CD4-positive, alpha-beta T cell (primary cell): ENCODE measurements around the gene C1orf198. TPM values are rescaled to one million over a fixed set of nuclear protein-coding genes. Genes with fewer than 3 reads are reported as not detected.

Experiments used
- ATAC-seq: fragments of 200-7000 bp; cut with Tn5 transposase; one replicate; pipeline ENCODE4 v1.10.0; 2022; ENCODE audit warnings: mild to moderate bottlenecking; ENCODE audit not compliant: poor library complexity
- CTCF ChIA-PET: fragments of 350-600 bp; sonication (Branson Sonifier 250); formaldehyde crosslinking; loops from one replicate; lab custom pipeline; 2021; ENCODE audit warnings: antibody characterized with exemption, inconsistent platforms; lab: Charles Lee
- POLR2A ChIA-PET: fragments of 350-600 bp; sonication (Branson Sonifier 250); formaldehyde crosslinking; loops from one replicate; lab custom pipeline; 2021; ENCODE audit warnings: antibody characterized with exemption, inconsistent platforms; lab: Charles Lee
- DNase-seq, 14 experiments: peaks; one replicate each; pipeline ENCODE4 v3.0.0-alpha.2; 2013 to 2020; ENCODE audit warnings: mixed read lengths in 2 of 14
- H3K27ac ChIP-seq, 2 donors: one replicate each; pipeline versions ENCODE4 v1.5.1 to v1.7.0; 2013; ENCODE audit warnings: low read length in 2 of 2, low read depth in 1 of 2, mild to moderate bottlenecking in 1 of 2
- H3K27me3 ChIP-seq, 2 experiments: 1 replicate in 1 of 2; 2 replicates in 1 of 2; pipeline versions ENCODE4 v1.6.1 to v1.7.0; 2013; ENCODE audit warnings: low read length in 2 of 2, control low read depth in 1 of 2, mild to moderate bottlenecking in 1 of 2, moderate library complexity in 1 of 2; ENCODE audit not compliant: insufficient read depth in 2 of 2, control insufficient read depth in 1 of 2
- H3K36me3 ChIP-seq: one replicate; pipeline ENCODE4 v1.6.1; 2013; ENCODE audit warnings: low read length, control low read depth; ENCODE audit not compliant: insufficient read depth
- H3K4me1 ChIP-seq: one replicate; pipeline ENCODE4 v1.6.1; 2013; ENCODE audit warnings: low read length, control low read depth; ENCODE audit not compliant: insufficient read depth
- H3K4me3 ChIP-seq: one replicate; pipeline ENCODE4 v1.5.1; 2013; ENCODE audit warnings: mild to moderate bottlenecking, low read length, moderate library complexity
- H3K9me3 ChIP-seq, 2 experiments: 1 replicate in 1 of 2; 2 replicates in 1 of 2; pipeline versions ENCODE4 v1.6.1 to v1.7.0; 2013; ENCODE audit warnings: low read length in 2 of 2, mild to moderate bottlenecking in 2 of 2, control low read depth in 1 of 2, moderate library complexity in 1 of 2; ENCODE audit not compliant: control insufficient read depth in 1 of 2, insufficient read depth in 1 of 2
- H3K27ac Mint-ChIP-seq: one replicate; pipeline ENCODE4 v1.8.0; 2020; ENCODE audit warnings: mixed read lengths
- H3K27me3 Mint-ChIP-seq: one replicate; pipeline ENCODE4 v1.8.0; 2021; ENCODE audit warnings: mixed read lengths
- H3K36me3 Mint-ChIP-seq: one replicate; pipeline ENCODE4 v1.8.0; 2021; ENCODE audit warnings: low read depth, mixed read lengths
- H3K4me1 Mint-ChIP-seq: one replicate; pipeline ENCODE4 v1.8.0; 2021; ENCODE audit warnings: low read depth, mixed read lengths
- H3K4me3 Mint-ChIP-seq: one replicate; pipeline ENCODE4 v1.8.0; 2020; ENCODE audit warnings: mild to moderate bottlenecking, mixed read lengths
- H3K9me3 Mint-ChIP-seq: one replicate; pipeline ENCODE4 v1.8.0; 2020; ENCODE audit warnings: mixed read lengths
- intact Hi-C, 2 experiments: fragments of 100-400 bp; cut with DNase I in 1 of 2; cut with micrococcal nuclease in 1 of 2; formaldehyde crosslinking; loops; one replicate each; pipeline versions ENCODE4 v1.15.1 to v1.9.0; 2023 to 2025; cut with DNase I, micrococcal nuclease
- total RNA-seq, 174 experiments: library from RNA in 2 of 174; stranded (reverse) in 2 of 174; gene quantifications; one replicate each; pipeline ENCODE4 v1.2.3 and lab custom pipeline; 2021 to 2026
- TF ChIP-seq, protein P1 (sequence below): fragments of 200-600 bp; IDR thresholded peaks from one replicate; pipeline ENCODE4 v1.8.0; 2022; ENCODE audit warnings: antibody characterized with exemption, mild to moderate bottlenecking

The C1orf198 gene
- total RNA-seq, 2 experiments from 2014 or later = 2.2 TPM

DNA sequence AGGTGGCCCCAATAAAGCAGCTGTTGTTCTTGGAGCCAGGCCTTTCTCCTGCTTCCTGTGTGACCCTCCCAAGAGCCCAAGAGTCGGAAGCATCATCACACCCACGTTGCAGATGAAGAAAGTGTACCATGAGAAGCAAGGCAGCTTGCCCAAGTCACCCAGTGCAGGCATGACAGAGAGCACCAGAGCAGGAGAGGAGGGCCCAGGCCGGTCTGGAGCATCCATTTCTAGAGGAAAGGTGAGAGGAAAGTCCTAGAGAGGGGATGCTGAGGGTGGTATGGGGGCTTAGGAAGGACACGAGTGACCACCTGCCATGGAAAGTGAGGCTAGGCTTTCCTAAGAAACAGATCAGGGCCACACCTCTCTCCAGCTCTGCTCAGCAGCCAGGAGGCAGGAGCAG is 47.0 kb downstream of the C1orf198 start:
- H3K27me3 ChIP-seq = no peaks in the 10 kb centered on the region
- Mint-ChIP-seq H3K36me3 (no peaks in the 10 kb centered on the region), H3K4me3 (no peak overlapping the region), H3K27ac (no peak overlapping the region), H3K4me1 (no peaks in the 10 kb centered on the region), H3K27me3 (peaks cover 29% of the 10 kb centered on the region), H3K9me3 (no peaks in the 10 kb centered on the region)
- no peaks in the 10 kb centered on the region for H3K9me3 ChIP-seq
- H3K36me3 ChIP-seq = no peaks in the 10 kb centered on the region
- H3K4me3 ChIP-seq = no peak overlapping the region
- POLR2A ChIA-PET = no interaction called here
- intact Hi-C loops = no loop called here
- ATAC-seq (no peak), DNase-seq (no peak)
- CTCF ChIA-PET = no interaction called here
- no peak overlapping the region for H3K27ac ChIP-seq
- TF ChIP-seq, protein P1, sequence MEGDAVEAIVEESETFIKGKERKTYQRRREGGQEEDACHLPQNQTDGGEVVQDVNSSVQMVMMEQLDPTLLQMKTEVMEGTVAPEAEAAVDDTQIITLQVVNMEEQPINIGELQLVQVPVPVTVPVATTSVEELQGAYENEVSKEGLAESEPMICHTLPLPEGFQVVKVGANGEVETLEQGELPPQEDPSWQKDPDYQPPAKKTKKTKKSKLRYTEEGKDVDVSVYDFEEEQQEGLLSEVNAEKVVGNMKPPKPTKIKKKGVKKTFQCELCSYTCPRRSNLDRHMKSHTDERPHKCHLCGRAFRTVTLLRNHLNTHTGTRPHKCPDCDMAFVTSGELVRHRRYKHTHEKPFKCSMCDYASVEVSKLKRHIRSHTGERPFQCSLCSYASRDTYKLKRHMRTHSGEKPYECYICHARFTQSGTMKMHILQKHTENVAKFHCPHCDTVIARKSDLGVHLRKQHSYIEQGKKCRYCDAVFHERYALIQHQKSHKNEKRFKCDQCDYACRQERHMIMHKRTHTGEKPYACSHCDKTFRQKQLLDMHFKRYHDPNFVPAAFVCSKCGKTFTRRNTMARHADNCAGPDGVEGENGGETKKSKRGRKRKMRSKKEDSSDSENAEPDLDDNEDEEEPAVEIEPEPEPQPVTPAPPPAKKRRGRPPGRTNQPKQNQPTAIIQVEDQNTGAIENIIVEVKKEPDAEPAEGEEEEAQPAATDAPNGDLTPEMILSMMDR = no peak
- H3K4me1 ChIP-seq = no peaks in the 10 kb centered on the region

- Histone ChIP-seq H3K9me3 (no peaks in the 10 kb centered on the region), H3K36me3 (no peaks in the 10 kb centered on the region), H3K27ac (no peak overlapping the region), H3K27me3 (no peaks in the 10 kb centered on the region), H3K4me1 (no peaks in the 10 kb centered on the region), H3K4me3 (no peak overlapping the region)
- no peaks in the 10 kb centered on the region for H3K4me1 Mint-ChIP-seq
- no peak for DNase-seq
- ATAC-seq = no peak
- peaks cover 36% of the 10 kb centered on the region for H3K27me3 Mint-ChIP-seq
- intact Hi-C loops = no loop called here
- POLR2A ChIA-PET = no interaction called here
- H3K4me3 Mint-ChIP-seq = no peak overlapping the region
- H3K27ac Mint-ChIP-seq = no peak overlapping the region
- TF ChIP-seq, protein P1 = no peak
- CTCF ChIA-PET = no interaction called here
- H3K9me3 Mint-ChIP-seq = no peaks in the 10 kb centered on the region
- H3K36me3 Mint-ChIP-seq = no peaks in the 10 kb centered on the region
Observed at GRCh38 chr1:230820568-230820967, 47.8 kb downstream of the C1orf198 start.

DNA sequence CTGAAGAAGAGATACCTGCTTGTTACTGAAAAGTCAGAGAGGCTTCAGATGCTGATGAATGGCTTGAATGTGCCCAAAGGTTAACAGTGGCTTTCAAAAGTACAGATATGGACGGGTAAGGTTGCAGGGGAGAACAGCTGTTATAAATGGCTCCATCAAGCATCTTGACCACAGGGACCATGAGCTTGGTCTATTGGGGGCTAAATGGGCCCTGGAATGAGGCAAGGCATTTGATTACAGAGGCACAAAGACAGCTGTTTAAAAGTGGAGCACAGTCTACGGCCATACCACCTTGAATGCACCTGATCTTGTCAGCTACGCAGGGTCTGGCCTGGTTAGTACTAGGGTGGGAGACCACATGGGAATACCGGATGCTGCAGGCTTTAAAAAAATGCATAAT is 48.3 kb downstream of the C1orf198 start:
- Histone ChIP-seq H3K27me3 (no peaks in the 10 kb centered on the region), H3K9me3 (no peaks in the 10 kb centered on the region), H3K4me1 (no peaks in the 10 kb centered on the region), H3K4me3 (no peak overlapping the region), H3K27ac (no peak overlapping the region), H3K36me3 (no peaks in the 10 kb centered on the region)
- no peak overlapping the region for H3K27ac Mint-ChIP-seq
- H3K4me1 Mint-ChIP-seq = no peaks in the 10 kb centered on the region
- TF ChIP-seq, protein P1 = no peak
- CTCF ChIA-PET = no interaction called here
- DNase-seq (no peak), ATAC-seq (no peak)
- POLR2A ChIA-PET = no interaction called here
- intact Hi-C loops = no loop called here
- H3K36me3 Mint-ChIP-seq = no peaks in the 10 kb centered on the region
- H3K4me3 Mint-ChIP-seq = no peak overlapping the region
- H3K9me3 Mint-ChIP-seq = no peaks in the 10 kb centered on the region
- H3K27me3 Mint-ChIP-seq = peaks cover 41% of the 10 kb centered on the region
